HG02840 (cell line): Measurements from ENCODE around the gene GPSM3.
"Not testable (repeated sequence)": the region's sequence is repeated elsewhere in the genome, so short reads cannot be mapped to it uniquely, and the experiment has no call there.

Source experiments
- ATAC-seq: cut with Tn5 transposase; IDR thresholded peaks from one replicate; pipeline ENCODE4 v1.9.1; 2021; ENCODE audit warnings: mild to moderate bottlenecking, moderate library complexity, moderate number of reproducible peaks; ENCODE audit not compliant: unreplicated experiment, low FRiP score

GPSM3 gene

DNA sequence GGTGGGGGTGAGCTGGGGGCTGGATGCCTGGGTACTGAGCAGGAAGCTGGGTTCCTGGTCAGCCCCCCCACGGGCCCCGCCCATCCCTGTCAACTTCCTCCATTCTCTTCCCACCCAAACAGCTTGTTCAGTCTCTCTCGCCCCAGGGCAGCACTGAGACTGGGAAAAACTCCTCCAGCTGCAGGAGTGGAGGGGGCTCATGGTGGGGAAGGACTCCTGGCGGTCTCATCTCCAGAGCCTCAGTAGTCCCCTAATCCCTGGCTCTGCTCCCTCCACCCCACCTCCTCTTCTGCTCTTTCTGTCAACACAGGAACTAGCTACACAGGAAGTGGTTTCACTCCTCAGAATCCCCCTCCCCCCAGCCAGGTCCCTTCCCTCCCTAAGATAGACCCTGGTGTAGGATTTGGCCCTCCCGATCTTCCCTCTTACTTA, at the start of gene GPSM3:
GPSM3 (minus strand) TSS at position 36 of the 432 bp plus-strand sequence. CDS start 130 bp downstream, outside the sequence.
- no peak for ATAC-seq

GRCh38 chr6:32240686-32241085, 48.2 kb upstream of the GPSM3 start:
- ATAC-seq, result no peak

- ATAC-seq, result no peak
These were observed 47.0 kb upstream of the GPSM3 start for GRCh38 chr6:32239462-32239861.

- ATAC-seq, result no peak
These were observed 42.5 kb upstream of the GPSM3 start for GRCh38 chr6:32234934-32235333.

DNA sequence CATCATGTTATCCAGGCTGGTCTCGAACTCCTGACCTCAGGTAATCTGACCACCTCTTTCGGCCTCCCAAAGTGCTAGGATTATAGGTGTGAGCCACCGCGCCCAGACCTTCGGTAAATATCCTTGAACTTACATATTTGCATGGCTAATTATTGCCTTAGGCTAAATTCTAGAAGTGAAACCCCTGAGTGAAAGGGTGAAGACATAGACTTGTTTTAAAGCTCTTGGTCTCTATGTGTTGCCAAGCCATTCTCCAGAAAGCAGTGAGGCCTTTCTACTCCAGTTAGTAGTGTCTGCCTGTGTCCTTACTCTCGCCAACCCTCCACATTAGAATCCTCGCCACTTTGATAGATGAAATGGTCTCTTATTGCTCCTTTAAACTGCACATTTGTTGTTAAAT, 34.0 kb upstream of the GPSM3 start:
- ATAC-seq, result no peak

DNA sequence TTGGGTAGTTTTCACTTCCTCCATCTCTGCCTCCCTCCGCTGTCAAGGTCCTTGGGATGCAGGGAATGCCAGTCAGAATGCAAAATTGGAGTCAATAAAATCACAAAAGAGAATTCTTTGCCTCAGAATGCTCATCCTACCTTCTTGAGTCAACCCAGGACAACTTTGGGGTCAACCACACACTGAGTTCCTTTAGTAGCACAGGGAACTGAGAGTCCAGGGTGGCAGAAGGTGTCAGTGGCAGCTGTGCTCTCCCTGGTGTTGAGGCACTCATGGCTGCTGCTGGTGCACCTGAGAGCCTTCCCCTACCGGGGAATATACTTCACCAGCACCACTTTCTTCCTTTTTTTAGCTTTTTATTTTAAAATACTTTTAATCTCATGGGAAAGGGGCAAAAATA, 32.3 kb upstream of the GPSM3 start:
- no peak for ATAC-seq

DNA sequence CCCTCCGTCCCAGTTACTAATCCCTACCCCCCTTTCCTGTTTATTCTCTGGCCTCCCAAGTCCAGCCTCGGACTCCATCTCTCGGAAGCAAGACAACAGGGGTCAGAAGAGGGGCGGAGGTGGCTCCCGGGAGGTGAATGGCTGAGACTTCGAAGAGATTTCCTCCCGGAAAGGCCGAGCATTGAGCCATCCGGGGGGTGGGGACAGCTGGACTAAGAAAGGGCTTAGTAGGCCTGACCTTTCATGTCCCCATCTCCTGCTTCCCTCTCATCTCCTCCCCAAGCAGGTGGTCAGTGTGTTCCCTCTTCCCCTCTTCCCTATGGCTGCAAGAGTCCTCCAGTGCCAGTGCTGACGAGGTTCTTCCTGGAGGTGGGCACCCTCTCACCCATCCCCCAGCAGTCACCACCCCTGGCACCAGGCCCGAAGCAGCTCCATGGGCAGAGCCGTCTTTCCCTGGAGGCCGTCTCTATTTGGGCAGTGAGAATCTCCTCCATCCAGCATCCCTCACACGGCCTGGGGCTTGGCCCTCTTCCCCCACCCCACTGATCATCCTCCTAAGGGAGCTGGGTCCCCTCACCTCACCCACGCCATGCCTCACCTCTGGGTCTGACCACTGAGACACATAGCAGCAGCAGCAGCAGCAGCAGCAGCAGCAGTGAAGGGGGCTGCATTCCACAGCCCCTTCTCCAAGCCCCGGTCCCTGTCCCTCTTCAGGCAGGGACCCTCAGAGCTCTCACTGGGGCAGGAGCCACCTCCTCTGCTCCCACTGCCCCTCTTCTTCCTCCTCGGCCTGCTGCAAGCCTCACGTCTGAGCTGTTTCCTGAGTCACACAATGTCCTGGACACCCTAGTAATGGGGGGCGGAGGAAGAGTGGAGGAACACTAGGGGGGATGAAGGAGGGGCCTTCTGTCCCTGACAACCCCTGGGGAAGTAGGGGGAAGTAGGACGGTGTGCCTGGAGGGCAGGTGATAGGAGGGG, 31.1 kb upstream of the GPSM3 start, which contains the start of gene NOTCH4:
NOTCH4 (minus strand) TSS at position 810 of the 978 bp plus-strand sequence; CDS start at position 671, 139 bp downstream.
- no peak for ATAC-seq

- ATAC-seq, result no peak
These were observed 30.1 kb upstream of the GPSM3 start for GRCh38 chr6:32222333-32223230.

DNA sequence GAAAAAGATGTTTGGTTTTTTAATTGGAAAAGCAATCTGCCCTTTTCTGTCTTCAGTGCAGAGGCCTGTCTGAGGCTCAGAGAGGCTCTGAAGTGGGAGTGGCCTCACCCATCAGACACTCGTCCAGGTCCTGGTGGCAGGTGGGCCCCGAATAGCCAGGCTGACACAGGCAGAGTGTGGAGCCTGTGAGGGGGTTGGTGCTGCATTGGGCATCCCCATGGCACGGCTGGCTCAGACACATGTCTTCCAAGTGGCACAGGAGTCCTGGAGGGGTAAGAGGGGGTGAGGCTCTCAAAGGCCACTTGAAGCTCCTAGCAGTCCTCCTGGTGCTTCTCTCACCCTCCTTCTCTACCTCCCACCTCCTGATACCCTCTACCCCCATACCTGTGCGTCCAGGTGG, 27.6 kb upstream of the GPSM3 start:
- ATAC-seq, result no peak

GRCh38 chr6:32218167-32218566, 25.7 kb upstream of the GPSM3 start:
- ATAC-seq, result no peak

DNA sequence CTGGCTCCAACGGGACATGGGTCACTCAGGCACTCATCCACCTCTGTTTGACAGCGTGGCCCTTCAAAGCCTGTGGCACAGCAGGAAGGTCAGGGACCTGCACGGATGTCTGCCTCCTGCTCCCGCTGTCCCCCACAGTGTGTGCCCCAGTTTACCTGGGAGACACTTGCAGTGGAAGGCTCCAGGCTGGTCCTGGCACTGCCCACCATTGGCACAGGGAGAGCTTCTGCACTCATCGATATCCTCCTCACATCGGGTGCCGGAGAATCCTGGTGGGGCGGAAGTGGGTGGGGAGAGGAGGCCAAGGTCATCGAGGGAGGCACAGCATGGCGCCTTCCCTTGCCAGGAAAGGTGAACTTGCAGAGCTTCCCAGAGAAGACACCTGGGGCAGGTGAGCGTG, 24.6 kb upstream of the GPSM3 start:
- ATAC-seq, result no peak

DNA sequence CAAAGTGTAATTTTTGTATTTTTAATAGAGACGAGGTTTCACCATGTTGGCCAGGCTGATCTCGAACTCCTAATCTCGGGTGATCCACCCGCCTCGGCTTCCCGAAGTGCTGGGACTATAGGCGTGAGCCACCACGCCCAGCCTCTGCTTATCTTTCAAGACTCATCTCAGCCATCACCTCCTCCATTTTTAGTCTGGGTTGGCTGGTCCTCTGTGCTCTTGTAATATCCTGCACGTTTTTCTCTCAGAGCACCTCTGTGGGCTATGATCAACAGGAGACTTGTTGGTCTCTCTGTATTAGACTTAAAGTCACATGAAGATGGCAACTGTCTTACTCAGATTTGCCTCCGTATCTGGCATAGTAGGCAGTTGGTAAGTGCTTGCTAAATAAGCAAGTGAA, 23.8 kb upstream of the GPSM3 start:
- ATAC-seq, result no peak

GRCh38 chr6:32215617-32216016, 23.2 kb upstream of the GPSM3 start:
- no peak for ATAC-seq

- no peak for ATAC-seq
These were observed 21.7 kb upstream of the GPSM3 start for GRCh38 chr6:32214126-32214525.

- no peak for ATAC-seq
These were observed 21.2 kb upstream of the GPSM3 start for GRCh38 chr6:32213649-32214048.

- no peak for ATAC-seq
These were observed 19.8 kb upstream of the GPSM3 start for GRCh38 chr6:32212076-32212760.

DNA sequence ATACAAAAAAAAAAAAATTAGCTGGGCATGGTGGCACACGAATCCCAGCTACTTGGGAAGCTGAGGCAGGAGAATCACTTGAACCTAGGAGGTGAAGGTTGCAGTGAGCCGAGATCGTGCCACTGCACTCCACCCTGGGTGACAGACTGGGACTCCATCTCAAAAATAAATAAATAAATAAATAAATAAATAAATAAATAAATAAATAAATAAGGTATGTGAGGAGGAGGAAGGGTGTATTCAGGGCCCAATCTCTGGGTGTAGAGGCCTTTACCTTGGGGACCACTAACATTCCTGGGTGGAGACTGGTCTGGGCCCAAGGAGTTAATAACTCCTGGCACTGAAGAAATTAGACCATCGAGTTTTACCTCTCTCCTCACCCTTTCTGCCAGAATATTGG, 19.0 kb upstream of the GPSM3 start:
- not testable (repeated sequence) for ATAC-seq

GRCh38 chr6:32210191-32210601, 17.8 kb upstream of the GPSM3 start:
- ATAC-seq, result no peak

DNA sequence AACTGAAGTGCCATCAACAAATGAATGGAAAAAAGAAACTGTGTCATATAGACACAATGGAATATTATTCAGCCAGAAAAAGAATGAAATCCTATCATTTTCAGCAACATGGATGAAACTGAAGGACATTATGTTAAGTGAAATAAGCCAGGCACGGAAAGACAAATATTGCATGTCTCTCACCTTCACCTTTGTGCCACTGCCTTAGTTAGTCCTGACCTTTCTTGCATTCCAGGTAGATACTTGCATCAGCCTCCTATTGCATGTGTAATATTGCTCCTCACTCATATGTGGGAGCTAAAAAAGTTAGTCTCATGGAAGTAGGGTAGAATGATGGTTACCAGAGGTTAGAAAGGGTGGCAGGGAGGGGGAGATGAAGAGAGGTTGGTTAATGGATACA, 16.6 kb upstream of the GPSM3 start:
- ATAC-seq, result no peak

DNA sequence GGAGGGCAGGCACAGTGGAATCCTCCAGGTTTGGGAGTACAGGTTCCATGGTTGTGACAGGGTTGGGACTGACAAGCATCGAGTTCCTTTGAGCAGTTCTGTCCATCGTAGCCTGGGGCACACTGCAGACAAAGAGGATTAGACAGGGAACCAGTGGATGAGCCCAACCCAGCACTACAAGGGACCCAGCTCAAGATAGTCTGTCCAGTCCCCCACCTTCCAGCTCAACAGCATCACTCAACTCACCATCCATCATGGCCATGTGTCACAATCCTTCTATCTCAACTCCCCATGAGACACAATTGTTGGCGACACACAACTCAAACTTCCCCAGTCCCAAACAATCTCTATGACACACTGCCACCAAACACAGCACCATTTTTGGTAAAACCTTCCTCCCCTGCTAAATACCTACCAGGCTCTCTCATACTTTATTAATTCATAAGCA, 11.8 kb upstream of the GPSM3 start:
- no peak for ATAC-seq
